Gastroesophageal sphincter (tissue), 4 donors: ENCODE results near the gene IPO9. TPM values are rescaled to one million over a fixed set of nuclear protein-coding genes. Genes with fewer than 3 reads are reported as not detected.
"Not testable (repeated sequence)": the region's sequence is repeated elsewhere in the genome, so short reads cannot be mapped to it uniquely, and the experiment has no call there.

Experiments
- ATAC-seq: fragments of 150-250 bp; one replicate; pipeline ENCODE4 v1.9.1; 2016; ENCODE audit warnings: mild to moderate bottlenecking, moderate library complexity
- H3K27ac ChIP-seq, 4 donors: fragments of 200-600 bp; sonication (generic) in 3 of 4; 1 replicate in 3 of 4; 2 replicates in 1 of 4; pipeline ENCODE4 v1.5.1; 2016 to 2019
- H3K27me3 ChIP-seq: fragments of 200-600 bp; sonication (generic); one replicate; pipeline ENCODE4 v1.5.1; 2019
- H3K36me3 ChIP-seq, 2 donors: fragments of 200-600 bp; sonication (generic); one replicate each; pipeline ENCODE4 v1.5.1; 2019; ENCODE audit warnings: control low read depth in 1 of 2
- H3K4me1 ChIP-seq, 3 donors: fragments of 200-600 bp; sonication (generic); 1 replicate in 2 of 3; 2 replicates in 1 of 3; pipeline ENCODE4 v1.5.1; 2016 to 2019; ENCODE audit warnings: control low read depth in 2 of 3
- H3K4me3 ChIP-seq, 2 donors: fragments of 200-600 bp; sonication (generic); one replicate each; pipeline ENCODE4 v1.5.1; 2019; ENCODE audit warnings: mild to moderate bottlenecking in 1 of 2, moderate library complexity in 1 of 2
- H3K9me3 ChIP-seq, 3 donors: fragments of 200-600 bp; sonication (generic); one replicate each; pipeline ENCODE4 v1.5.1; 2017 to 2019; ENCODE audit warnings: control low read depth in 2 of 3
- CTCF ChIP-seq, 4 experiments: fragments of 200-600 bp in 2 of 4; fragments of 450-650 bp in 2 of 4; sonication (generic) in 1 of 4; IDR thresholded peaks; one replicate each; pipeline ENCODE4 v1.5.1; 2017 to 2019; ENCODE audit warnings: antibody characterized with exemption in 4 of 4, mild to moderate bottlenecking in 2 of 4, moderate library complexity in 2 of 4
- EP300 ChIP-seq: sonication (generic); formaldehyde crosslinking; IDR thresholded peaks from one replicate; pipeline ENCODE4 v1.6.1; 2017; ENCODE audit warnings: antibody characterized with exemption, mild to moderate bottlenecking
- POLR2A ChIP-seq, 2 donors: fragments of 450-650 bp; IDR thresholded peaks; one replicate each; pipeline ENCODE4 v1.6.1; 2017; ENCODE audit warnings: antibody characterized with exemption in 2 of 2, mild to moderate bottlenecking in 2 of 2, moderate library complexity in 1 of 2
- POLR2AphosphoS5 ChIP-seq: sonication (generic); formaldehyde crosslinking; IDR thresholded peaks from one replicate; pipeline ENCODE4 v1.6.1; 2017; ENCODE audit warnings: antibody characterized with exemption
- WGBS, 2 donors: methylation state at CpG; one replicate each; pipeline ENCODE4 v1.1.5; 2018; ENCODE audit warnings: low coverage in 1 of 2; 5-methylcytosine and 5-hydroxymethylcytosine counted together
- total RNA-seq, 4 donors: library from RNA; depleted of rRNA; stranded (reverse); fragments of >200 nt; gene quantifications; one replicate each; pipeline ENCODE4 v1.1.0, GENCODE V29; 2016

Gene IPO9
- total RNA-seq, 4 donors from 2014 or later = 21.6 to 30.7 (median 26.5) TPM

GRCh38 chr1:201831371-201831770 lies 2.4 kb downstream of the IPO9 start:
- ATAC-seq = no peak
- Histone ChIP-seq H3K27me3 (no peaks in the 10 kb centered on the region), H3K36me3 (peaks cover 0 to 4% of the 10 kb centered on the region in 2 donors), H3K4me1 (peaks cover 7 to 73% (median 19%) of the 10 kb centered on the region in 3 donors), H3K9me3 (no peaks in the 10 kb centered on the region), H3K4me3 (no peak overlapping the region), H3K27ac (no peak overlapping the region)
- TF ChIP-seq EP300 (no peak), CTCF (IDR thresholded peaks at IDR 0.05) (no peak), POLR2AphosphoS5 (no peak), POLR2A (IDR thresholded peaks at IDR 0.05) (no peak)
- 76 to 92% methylated on average over 4 of the region's 4 CpGs for WGBS, 2 donors

GRCh38 chr1:201834621-201835020 lies 5.7 kb downstream of the IPO9 start:
- Histone ChIP-seq H3K4me1 (peaks cover 3 to 67% (median 12%) of the 10 kb centered on the region in 3 donors), H3K4me3 (no peak overlapping the region), H3K27ac (no peak overlapping the region), H3K27me3 (no peaks in the 10 kb centered on the region), H3K9me3 (no peaks in the 10 kb centered on the region), H3K36me3 (peaks cover 0 to 8% of the 10 kb centered on the region in 2 donors)
- no peak for TF ChIP-seq EP300
- no peak for TF ChIP-seq POLR2A (IDR thresholded peaks at IDR 0.05)
- no peak for TF ChIP-seq POLR2AphosphoS5
- no peak for TF ChIP-seq CTCF (IDR thresholded peaks at IDR 0.05)
- WGBS, 2 donors = 100% methylated on average over 1 to 5 of the region's 5 CpGs
- no peak for ATAC-seq

DNA sequence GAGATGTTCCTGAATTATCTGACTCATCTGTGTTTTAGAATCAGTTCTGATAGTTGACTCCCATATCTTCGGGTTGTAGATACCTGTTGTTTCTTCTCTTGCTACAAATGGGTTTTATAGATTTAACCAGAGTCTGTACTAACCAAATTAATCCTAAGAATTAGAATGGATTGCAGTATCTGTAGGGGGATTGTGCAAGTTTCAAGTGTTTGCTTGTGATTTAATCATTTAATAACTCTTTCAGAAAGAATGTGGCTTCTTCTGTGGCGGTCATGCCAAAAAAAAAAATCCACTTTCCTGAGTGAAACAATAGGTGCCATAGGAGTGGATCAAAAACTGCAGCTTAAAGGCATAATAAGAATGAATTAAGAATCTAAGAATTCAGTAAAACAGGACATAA lies 9.4 kb downstream of the IPO9 start:
- H3K4me1 ChIP-seq = peaks cover 0 to 30% (median 0%) of the 10 kb centered on the region in 3 donors
- ATAC-seq = no peak
- H3K27ac ChIP-seq = no peak overlapping the region
- no peaks in the 10 kb centered on the region for H3K27me3 ChIP-seq
- H3K4me3 ChIP-seq = no peak overlapping the region
- 45 to 58% methylated on average over 2 of the region's 2 CpGs for WGBS, 2 donors
- H3K36me3 ChIP-seq = peaks cover 0 to 8% of the 10 kb centered on the region in 2 donors
- no peaks in the 10 kb centered on the region for H3K9me3 ChIP-seq
- TF ChIP-seq POLR2A (IDR thresholded peaks at IDR 0.05) (no peak), EP300 (no peak), CTCF (IDR thresholded peaks at IDR 0.05) (no peak), POLR2AphosphoS5 (no peak)

DNA sequence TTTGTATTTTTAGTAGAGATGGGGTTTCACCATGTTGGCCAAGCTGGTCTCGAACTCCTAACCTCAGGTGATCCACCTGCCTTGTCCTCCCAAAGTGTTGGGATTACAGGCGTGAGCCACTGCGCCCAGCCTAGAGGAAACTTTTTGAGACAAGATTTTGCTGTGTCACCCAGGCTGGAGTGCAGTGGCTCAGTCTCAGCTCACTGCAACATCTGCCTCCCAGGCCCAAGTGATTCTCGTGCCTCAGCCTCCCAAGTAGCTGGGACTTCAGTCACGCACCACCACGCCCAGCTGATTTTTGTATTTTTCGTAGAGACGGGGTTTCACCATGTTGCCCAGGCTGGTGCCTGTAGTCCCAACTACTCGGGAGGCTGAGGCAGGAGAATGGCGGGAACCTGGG lies 10.1 kb downstream of the IPO9 start:
- peaks cover 0 to 23% (median 0%) of the 10 kb centered on the region in 3 donors for H3K4me1 ChIP-seq
- H3K9me3 ChIP-seq, H3K27ac ChIP-seq, H3K36me3 ChIP-seq, ATAC-seq, H3K27me3 ChIP-seq, H3K4me3 ChIP-seq: not testable (repeated sequence)
- no CpG with 5 or more reads among the region's 10 CpGs for WGBS, 2 donors

DNA sequence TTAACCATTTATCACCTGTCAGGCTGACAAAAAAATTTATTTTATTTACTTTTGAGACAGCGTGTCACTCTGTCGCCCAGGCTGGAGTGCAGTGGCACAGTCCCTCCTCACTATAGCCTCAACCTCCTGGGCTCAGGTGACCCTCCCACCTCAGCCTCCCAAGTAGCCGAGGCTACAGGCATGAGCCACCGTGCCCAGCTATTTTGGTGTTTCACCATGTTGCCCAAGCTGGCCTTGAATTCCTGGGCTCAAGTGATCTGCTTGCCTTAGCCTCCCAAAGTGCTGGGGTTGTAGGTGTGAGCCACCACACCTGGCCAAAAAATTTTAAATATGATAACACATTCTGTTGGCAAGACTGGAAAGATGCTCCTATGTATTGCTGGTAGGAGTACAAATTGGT lies 11.1 kb downstream of the IPO9 start:
- TF ChIP-seq POLR2AphosphoS5 = no peak
- TF ChIP-seq CTCF (IDR thresholded peaks at IDR 0.05) = no peak
- no peak for TF ChIP-seq POLR2A (IDR thresholded peaks at IDR 0.05)
- TF ChIP-seq EP300 = no peak
- Histone ChIP-seq H3K4me3 (no peak overlapping the region), H3K4me1 (peaks cover 0 to 13% (median 0%) of the 10 kb centered on the region in 3 donors), H3K36me3 (peaks cover 0 to 8% of the 10 kb centered on the region in 2 donors), H3K9me3 (no peaks in the 10 kb centered on the region), H3K27me3 (no peaks in the 10 kb centered on the region), H3K27ac (no peak overlapping the region)
- 90 to 100% methylated on average over 3 to 4 of the region's 4 CpGs for WGBS, 2 donors
- ATAC-seq = no peak
